Bronchial epithelial cell (primary cell): Measurements from ENCODE around the gene GCM1. TPM values are rescaled to one million over a fixed set of nuclear protein-coding genes. Genes with fewer than 3 reads are reported as not detected.
A peak's percentile ranks its signal among the peaks of the same experiment; 100 is the strongest.

ENCODE experiments used
- DNase-seq: peaks from one replicate; pipeline ENCODE4 v3.0.0-alpha.2; 2010; ENCODE audit warnings: low read depth
- FAIRE-seq: peaks from 2 replicates; lab custom pipeline; 2011; peaks lifted over from hg19 to GRCh38; lab: Jason Lieb, UNC
- H3K27me3 ChIP-seq: 2 replicates; pipeline ENCODE4 v1.5.1; 2011; ENCODE audit warnings: low read length; ENCODE audit not compliant: control insufficient read depth, insufficient read depth
- H3K36me3 ChIP-seq: 2 replicates; pipeline ENCODE4 v1.5.1; 2011; ENCODE audit warnings: low read length; ENCODE audit not compliant: control insufficient read depth, insufficient read depth
- H3K4me3 ChIP-seq: 2 replicates; pipeline ENCODE4 v1.5.1; 2011; ENCODE audit warnings: mild to moderate bottlenecking, low read depth, low read length, control low read depth
- total RNA-seq: library from RNA; depleted of rRNA; stranded (reverse); fragments of >200 nt; gene quantifications from 2 replicates; pipeline ENCODE4 v1.2.1, GENCODE V29; 2014
- TF ChIP-seq, protein P1 (sequence below): IDR thresholded peaks from 2 replicates; pipeline ENCODE4 v1.5.1; 2011; ENCODE audit warnings: mild to moderate bottlenecking, moderate library complexity, low read length, control low read depth, inconsistent platforms; ENCODE audit not compliant: insufficient read depth, severe bottlenecking

Gene GCM1
- total RNA-seq, 1 donor from 2014 or later, result not detected

- Histone ChIP-seq H3K27me3 (no peaks in the 10 kb centered on the region), H3K36me3 (no peaks in the 10 kb centered on the region), H3K4me3 (no peak overlapping the region)
- DNase-seq (no peak), FAIRE-seq (no peak)
- TF ChIP-seq, protein P1, sequence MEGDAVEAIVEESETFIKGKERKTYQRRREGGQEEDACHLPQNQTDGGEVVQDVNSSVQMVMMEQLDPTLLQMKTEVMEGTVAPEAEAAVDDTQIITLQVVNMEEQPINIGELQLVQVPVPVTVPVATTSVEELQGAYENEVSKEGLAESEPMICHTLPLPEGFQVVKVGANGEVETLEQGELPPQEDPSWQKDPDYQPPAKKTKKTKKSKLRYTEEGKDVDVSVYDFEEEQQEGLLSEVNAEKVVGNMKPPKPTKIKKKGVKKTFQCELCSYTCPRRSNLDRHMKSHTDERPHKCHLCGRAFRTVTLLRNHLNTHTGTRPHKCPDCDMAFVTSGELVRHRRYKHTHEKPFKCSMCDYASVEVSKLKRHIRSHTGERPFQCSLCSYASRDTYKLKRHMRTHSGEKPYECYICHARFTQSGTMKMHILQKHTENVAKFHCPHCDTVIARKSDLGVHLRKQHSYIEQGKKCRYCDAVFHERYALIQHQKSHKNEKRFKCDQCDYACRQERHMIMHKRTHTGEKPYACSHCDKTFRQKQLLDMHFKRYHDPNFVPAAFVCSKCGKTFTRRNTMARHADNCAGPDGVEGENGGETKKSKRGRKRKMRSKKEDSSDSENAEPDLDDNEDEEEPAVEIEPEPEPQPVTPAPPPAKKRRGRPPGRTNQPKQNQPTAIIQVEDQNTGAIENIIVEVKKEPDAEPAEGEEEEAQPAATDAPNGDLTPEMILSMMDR, result no peak
Observed at GRCh38 chr6:53188833-53189232, 40.2 kb upstream of the GCM1 start.

GRCh38 chr6:53180678-53181077 lies 32.0 kb upstream of the GCM1 start:
- H3K36me3 ChIP-seq, result no peaks in the 10 kb centered on the region
- no peaks in the 10 kb centered on the region for H3K27me3 ChIP-seq
- no peak overlapping the region for H3K4me3 ChIP-seq
- no peak for FAIRE-seq
- TF ChIP-seq, protein P1, result no peak
- no peak for DNase-seq

DNA sequence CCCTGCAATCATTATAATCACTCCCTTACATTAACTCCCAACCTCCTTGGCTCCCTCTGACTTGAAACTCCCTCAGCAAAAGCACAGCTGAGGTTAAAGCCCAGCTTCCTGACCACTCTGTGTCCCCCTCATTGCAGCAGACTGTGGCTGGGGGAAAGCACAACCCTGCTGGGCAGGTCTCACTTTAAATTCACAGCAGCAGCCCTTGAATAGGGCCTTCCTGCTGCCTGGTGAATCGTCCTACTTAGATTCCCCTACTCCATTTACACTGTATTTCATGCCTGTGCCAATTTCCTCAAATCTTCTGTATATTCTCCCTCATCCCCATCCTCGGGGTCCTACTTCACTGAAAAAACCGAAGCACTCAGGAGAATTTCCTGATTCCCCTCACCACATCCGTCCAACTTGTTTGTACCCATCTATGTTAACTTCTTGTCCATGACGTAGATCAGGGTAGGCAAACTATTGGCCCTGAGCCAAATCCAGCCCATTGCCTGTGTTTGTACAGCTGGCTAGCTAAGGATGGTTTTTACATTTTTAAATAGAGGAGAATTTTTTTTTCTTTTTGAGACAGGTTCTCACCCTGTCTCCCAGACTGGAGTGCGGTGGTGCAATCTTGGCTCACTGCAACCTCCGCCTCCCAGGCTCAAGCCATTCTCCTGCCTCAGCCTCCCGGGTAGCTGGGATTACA lies 31.5 kb upstream of the GCM1 start:
- DNase-seq, result peak; percentile 92
- no peaks in the 10 kb centered on the region for H3K36me3 ChIP-seq
- no peak for FAIRE-seq
- TF ChIP-seq, protein P1, result no peak
- H3K4me3 ChIP-seq, result no peak overlapping the region
- no peaks in the 10 kb centered on the region for H3K27me3 ChIP-seq

GRCh38 chr6:53178837-53179432 lies 30.3 kb upstream of the GCM1 start:
- FAIRE-seq (no peak), DNase-seq (no peak)
- Histone ChIP-seq H3K27me3 (no peaks in the 10 kb centered on the region), H3K4me3 (no peak overlapping the region), H3K36me3 (no peaks in the 10 kb centered on the region)
- TF ChIP-seq, protein P1, result no peak

DNA sequence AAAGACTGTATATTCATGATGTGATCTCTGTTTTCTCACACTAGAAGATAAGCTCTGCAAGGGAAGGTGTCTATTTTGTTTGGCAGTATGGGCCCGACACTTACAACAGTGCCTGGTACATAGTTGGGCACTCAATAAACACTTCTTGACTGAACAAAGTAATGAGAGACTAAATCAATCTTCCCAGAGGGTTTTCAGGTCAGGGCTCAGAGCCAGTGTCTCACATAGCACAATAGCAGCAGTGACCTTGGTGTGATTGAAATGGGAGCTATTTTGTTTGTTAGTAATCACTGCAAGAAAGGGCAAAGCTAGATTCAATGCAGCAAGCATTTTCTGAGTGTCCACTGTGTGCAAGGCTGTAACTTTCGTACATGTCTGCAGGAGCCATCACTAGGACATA lies 26.4 kb upstream of the GCM1 start:
- DNase-seq (no peak), FAIRE-seq (no peak)
- TF ChIP-seq, protein P1, result no peak
- no peaks in the 10 kb centered on the region for H3K36me3 ChIP-seq
- H3K4me3 ChIP-seq, result no peak overlapping the region
- H3K27me3 ChIP-seq, result no peaks in the 10 kb centered on the region
